Gastrocnemius medialis (tissue), 4 donors: ENCODE results near the gene GRIK3.

Experiments
- POLR2A ChIP-seq, 2 donors: fragments of 450-650 bp; IDR thresholded peaks; one replicate each; pipeline ENCODE4 v1.6.1; 2017; ENCODE audit warnings: antibody characterized with exemption in 2 of 2, mild to moderate bottlenecking in 2 of 2, moderate library complexity in 2 of 2
- TF ChIP-seq, protein P1 (sequence below), 5 experiments: fragments of 450-650 bp in 3 of 5; fragments of 200-600 bp in 2 of 5; sonication (generic) in 2 of 5; IDR thresholded peaks in 4 of 5; conservative IDR thresholded peaks in 1 of 5; 1 replicate in 4 of 5; 2 replicates in 1 of 5; pipeline ENCODE4 v1.5.1; 2016 to 2019; ENCODE audit warnings: antibody characterized with exemption in 5 of 5, mild to moderate bottlenecking in 3 of 5, moderate library complexity in 3 of 5

DNA sequence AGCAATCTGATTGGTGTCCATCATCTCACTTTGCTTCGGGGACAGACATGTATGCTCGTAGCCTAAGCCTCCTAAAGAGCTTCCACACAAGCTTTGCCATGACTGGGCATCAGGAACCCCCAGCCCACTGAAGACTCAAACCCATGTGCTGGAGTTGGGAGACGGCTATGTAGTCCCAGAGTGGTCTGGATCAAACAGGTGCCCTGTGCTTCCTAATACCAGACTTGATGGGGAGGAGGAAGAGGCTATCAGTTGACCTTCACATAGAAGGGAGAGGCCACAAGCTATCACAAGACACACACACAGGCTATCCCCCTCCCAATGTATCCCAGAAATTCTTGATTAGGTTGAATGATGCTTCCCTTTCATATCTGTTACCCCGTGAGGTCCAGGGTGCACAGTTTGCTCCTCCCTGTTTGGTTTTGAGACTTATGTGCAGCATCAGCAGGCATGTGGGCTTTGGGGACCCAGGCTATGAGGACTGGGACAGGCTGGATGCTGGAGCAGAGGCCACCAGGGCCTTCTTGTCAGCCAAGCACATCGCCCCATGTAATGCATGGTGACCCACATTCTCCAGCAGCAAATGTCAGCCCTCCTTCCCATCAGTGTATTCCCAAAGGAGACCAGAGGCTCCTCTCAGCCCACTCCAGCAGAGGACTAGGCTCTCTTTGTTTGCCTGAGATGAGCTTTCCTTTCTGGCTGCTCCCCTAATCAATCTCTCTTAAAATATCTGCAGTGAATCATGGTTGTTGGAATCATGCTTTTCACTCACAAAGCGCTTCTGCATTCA lies 159.8 kb downstream of the GRIK3 start:
- TF ChIP-seq, protein P1, sequence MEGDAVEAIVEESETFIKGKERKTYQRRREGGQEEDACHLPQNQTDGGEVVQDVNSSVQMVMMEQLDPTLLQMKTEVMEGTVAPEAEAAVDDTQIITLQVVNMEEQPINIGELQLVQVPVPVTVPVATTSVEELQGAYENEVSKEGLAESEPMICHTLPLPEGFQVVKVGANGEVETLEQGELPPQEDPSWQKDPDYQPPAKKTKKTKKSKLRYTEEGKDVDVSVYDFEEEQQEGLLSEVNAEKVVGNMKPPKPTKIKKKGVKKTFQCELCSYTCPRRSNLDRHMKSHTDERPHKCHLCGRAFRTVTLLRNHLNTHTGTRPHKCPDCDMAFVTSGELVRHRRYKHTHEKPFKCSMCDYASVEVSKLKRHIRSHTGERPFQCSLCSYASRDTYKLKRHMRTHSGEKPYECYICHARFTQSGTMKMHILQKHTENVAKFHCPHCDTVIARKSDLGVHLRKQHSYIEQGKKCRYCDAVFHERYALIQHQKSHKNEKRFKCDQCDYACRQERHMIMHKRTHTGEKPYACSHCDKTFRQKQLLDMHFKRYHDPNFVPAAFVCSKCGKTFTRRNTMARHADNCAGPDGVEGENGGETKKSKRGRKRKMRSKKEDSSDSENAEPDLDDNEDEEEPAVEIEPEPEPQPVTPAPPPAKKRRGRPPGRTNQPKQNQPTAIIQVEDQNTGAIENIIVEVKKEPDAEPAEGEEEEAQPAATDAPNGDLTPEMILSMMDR (IDR thresholded peaks at IDR 0.05 in 4 of 5, conservative IDR thresholded peaks at IDR 0.05 in 1 of 5), result no peak
- no peak for TF ChIP-seq POLR2A (IDR thresholded peaks at IDR 0.05)
